Liver (tissue), 9 donors: ENCODE measurements around the gene CD300H. TPM values are rescaled to one million over a fixed set of nuclear protein-coding genes. Genes with fewer than 3 reads are reported as not detected.

Experiments
- DNase-seq: peaks from one replicate; pipeline ENCODE4 v3.0.0-alpha.2; 2017; ENCODE audit warnings: low spot score
- H3K27ac ChIP-seq, 2 donors: one replicate each; pipeline ENCODE4 v1.7.0; 2013; ENCODE audit warnings: inconsistent platforms in 2 of 2, low read length in 2 of 2, control low read depth in 1 of 2, low read depth in 1 of 2, mild to moderate bottlenecking in 1 of 2
- H3K27me3 ChIP-seq, 4 donors: one replicate each; pipeline versions ENCODE4 v1.6.1 to v1.7.0; 2013; ENCODE audit warnings: low read length in 3 of 4, inconsistent platforms in 1 of 4, mild to moderate bottlenecking in 1 of 4, moderate library complexity in 1 of 4; ENCODE audit not compliant: control insufficient read depth in 4 of 4, insufficient read depth in 4 of 4
- H3K36me3 ChIP-seq, 4 donors: one replicate each; pipeline versions ENCODE4 v1.6.1 to v1.7.0; 2013; ENCODE audit warnings: low read length in 3 of 4, mild to moderate bottlenecking in 3 of 4, low read depth in 1 of 4, moderate library complexity in 1 of 4; ENCODE audit not compliant: control insufficient read depth in 4 of 4, insufficient read depth in 3 of 4
- H3K4me1 ChIP-seq, 4 donors: one replicate each; pipeline versions ENCODE4 v1.6.1 to v1.7.0; 2013; ENCODE audit warnings: low read length in 3 of 4, mild to moderate bottlenecking in 3 of 4, moderate library complexity in 1 of 4; ENCODE audit not compliant: control insufficient read depth in 4 of 4, insufficient read depth in 4 of 4
- H3K4me3 ChIP-seq, 3 donors: one replicate each; pipeline versions ENCODE4 v1.6.1 to v1.7.0; 2013; ENCODE audit warnings: low read length in 3 of 3, control low read depth in 1 of 3, low read depth in 1 of 3, mild to moderate bottlenecking in 1 of 3
- H3K9ac ChIP-seq, 2 donors: one replicate each; pipeline ENCODE4 v1.7.0; 2013; ENCODE audit warnings: low read length in 2 of 2, mild to moderate bottlenecking in 2 of 2, moderate library complexity in 2 of 2, control low read depth in 1 of 2, low read depth in 1 of 2
- H3K9me3 ChIP-seq, 4 donors: one replicate each; pipeline versions ENCODE4 v1.6.1 to v1.7.0; 2013; ENCODE audit warnings: low read length in 3 of 4; ENCODE audit not compliant: control insufficient read depth in 4 of 4
- CTCF ChIP-seq: fragments of 150-350 bp; IDR thresholded peaks from 2 replicates; pipeline ENCODE4 v1.5.1; 2017; ENCODE audit warnings: improper control_type of control experiment, low read depth, low read length; ENCODE audit not compliant: missing input control
- EGR1 ChIP-seq, 2 donors: IDR thresholded peaks; 2 replicates each; pipeline ENCODE4 v1.6.1; 2016 to 2018; ENCODE audit warnings: antibody characterized with exemption in 2 of 2, low read depth in 2 of 2
- FOXA1 ChIP-seq: IDR thresholded peaks from 2 replicates; pipeline ENCODE4 v1.6.1; 2016; ENCODE audit warnings: antibody characterized with exemption
- FOXA2 ChIP-seq: IDR thresholded peaks from 2 replicates; pipeline ENCODE4 v1.6.1; 2016; ENCODE audit warnings: antibody characterized with exemption
- GABPA ChIP-seq, 2 donors: IDR thresholded peaks in 1 of 2; conservative IDR thresholded peaks in 1 of 2; 2 replicates each; pipeline ENCODE4 v1.6.1; 2016; ENCODE audit warnings: antibody characterized with exemption in 2 of 2, mild to moderate bottlenecking in 1 of 2, moderate library complexity in 1 of 2
- HNF4A ChIP-seq, 2 donors: conservative IDR thresholded peaks; 2 replicates each; pipeline ENCODE4 v1.6.1; 2016; ENCODE audit warnings: antibody characterized with exemption in 2 of 2, mild to moderate bottlenecking in 2 of 2
- HNF4G ChIP-seq: IDR thresholded peaks from 2 replicates; pipeline ENCODE4 v1.6.1; 2016; ENCODE audit warnings: antibody characterized with exemption
- JUND ChIP-seq, 2 donors: IDR thresholded peaks; 2 replicates each; pipeline ENCODE4 v1.6.1; 2016; ENCODE audit warnings: antibody characterized with exemption in 2 of 2
- MAX ChIP-seq: IDR thresholded peaks from 2 replicates; pipeline ENCODE4 v1.6.1; 2016; ENCODE audit warnings: antibody characterized with exemption
- NR2F2 ChIP-seq: IDR thresholded peaks from 2 replicates; pipeline ENCODE4 v1.6.1; 2016; ENCODE audit warnings: antibody characterized with exemption
- RAD21 ChIP-seq, 2 donors: IDR thresholded peaks; 2 replicates each; pipeline ENCODE4 v1.6.1; 2016; ENCODE audit warnings: antibody characterized with exemption in 2 of 2, mild to moderate bottlenecking in 2 of 2
- RXRA ChIP-seq, 2 donors: IDR thresholded peaks; 2 replicates each; pipeline ENCODE4 v1.6.1; 2017 to 2018; ENCODE audit warnings: antibody characterized with exemption in 2 of 2, mild to moderate bottlenecking in 1 of 2
- SP1 ChIP-seq: IDR thresholded peaks from 2 replicates; pipeline ENCODE4 v1.6.1; 2018; ENCODE audit warnings: antibody characterized with exemption, mild to moderate bottlenecking
- TAF1 ChIP-seq: conservative IDR thresholded peaks from 2 replicates; pipeline ENCODE4 v1.6.1; 2016; ENCODE audit warnings: antibody characterized with exemption, mild to moderate bottlenecking
- YY1 ChIP-seq: IDR thresholded peaks from 2 replicates; pipeline ENCODE4 v1.6.1; 2016; ENCODE audit warnings: antibody characterized with exemption, mild to moderate bottlenecking
- ZBTB33 ChIP-seq: IDR thresholded peaks from 2 replicates; pipeline ENCODE4 v1.6.1; 2016; ENCODE audit warnings: antibody characterized with exemption
- WGBS: extraction: QIAGEN DNeasy Blood & Tissue Kit; methylation state at CpG from one replicate; pipeline ENCODE4 v1.1.7; 2013; 5-methylcytosine and 5-hydroxymethylcytosine counted together
- polyA plus RNA-seq, 2 donors: library from polyadenylated mRNA; stranded (reverse) in 1 of 2; unstranded in 1 of 2; fragments of 200-250 nt in 1 of 2; fragments of >200 nt in 1 of 2; fragmentation: Nextera tagmentation in 1 of 2; extraction: Ambion mirVana in 1 of 2; gene quantifications; one replicate each; pipeline versions ENCODE4 v1.2.1 to v1.2.3, GENCODE V29; 2013 to 2015
- total RNA-seq, 2 donors: library from RNA; depleted of rRNA; stranded (reverse); fragments of >200 nt; gene quantifications; one replicate each; pipeline ENCODE4 v1.2.3, GENCODE V29; 2014
- TF ChIP-seq, protein P1 (sequence below): IDR thresholded peaks from 2 replicates; pipeline ENCODE4 v1.6.1; 2016; ENCODE audit warnings: antibody characterized with exemption, mild to moderate bottlenecking
- TF ChIP-seq, protein P2 (sequence below): IDR thresholded peaks from 2 replicates; pipeline ENCODE4 v1.6.1; 2016; ENCODE audit warnings: antibody characterized with exemption
- donor health status: healthy.
- donor health status: healthy.
- donor health status: healthy.
- donor health status: healthy.
- donor health status: healthy.

Gene CD300H
- total and polyA plus RNA-seq, 4 donors, result 0.47 TPM; not detected in 3

DNA sequence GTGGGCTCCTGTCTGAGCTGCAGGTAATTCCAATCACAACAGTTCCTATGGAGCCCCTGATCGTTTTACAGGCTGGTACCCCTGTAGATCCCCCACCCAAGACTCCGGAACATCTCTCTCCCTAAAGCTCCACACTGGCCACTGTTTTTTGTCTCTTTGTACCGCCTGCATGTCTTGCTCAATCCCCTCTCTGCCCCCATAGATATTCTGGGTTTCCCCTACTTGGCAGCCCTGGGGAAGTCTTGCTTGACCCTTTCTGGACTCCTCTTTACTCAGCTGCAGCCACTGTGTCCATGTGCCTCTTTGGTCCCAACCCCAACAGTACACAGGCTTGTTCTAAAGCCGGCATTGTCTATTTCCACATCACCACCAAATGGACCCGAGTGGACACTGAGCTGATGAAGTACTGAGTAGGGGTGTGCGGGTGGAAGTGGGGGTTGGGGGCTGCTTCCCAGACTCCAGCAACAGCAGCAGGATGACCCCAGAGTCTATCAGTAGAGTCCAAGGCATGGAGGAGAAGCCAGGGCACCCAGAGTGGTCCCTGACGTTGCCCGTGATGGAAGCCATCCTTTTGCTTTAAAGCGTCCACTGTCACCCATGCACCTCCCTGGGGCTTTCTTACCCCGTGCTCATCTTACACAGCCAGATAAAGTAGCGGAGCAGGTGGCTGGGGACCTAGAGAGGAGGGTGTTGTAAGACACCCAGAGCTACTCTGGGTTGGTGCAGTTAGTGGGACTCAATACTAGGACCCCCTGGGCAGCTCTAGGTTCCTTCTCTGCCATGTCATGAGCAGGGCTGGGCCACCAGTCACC, 42.5 kb downstream of the CD300H start:
- H3K27ac ChIP-seq, result no peak overlapping the region
- WGBS, result 78% methylated on average over 11 of the region's 11 CpGs
- H3K4me3 ChIP-seq, result no peak overlapping the region
- H3K9ac ChIP-seq, result no peak overlapping the region
- peak; percentile 19 for DNase-seq
- no peaks in the 10 kb centered on the region for H3K9me3 ChIP-seq
- H3K4me1 ChIP-seq, result no peaks in the 10 kb centered on the region
- H3K36me3 ChIP-seq, result no peaks in the 10 kb centered on the region
- TF ChIP-seq NR2F2 (no peak), JUND (IDR thresholded peaks at IDR 0.05) (no peak), TAF1 (no peak), CTCF (no peak), HNF4G (no peak), RAD21 (IDR thresholded peaks at IDR 0.05) (no peak), FOXA1 (no peak), MAX (no peak), ZBTB33 (no peak), YY1 (no peak), GABPA (IDR thresholded peaks at IDR 0.05 in 1 of 2, conservative IDR thresholded peaks at IDR 0.05 in 1 of 2) (no peak), RXRA (IDR thresholded peaks at IDR 0.05) (no peak), FOXA2 (no peak), HNF4A (conservative IDR thresholded peaks at IDR 0.05) (no peak), EGR1 (IDR thresholded peaks at IDR 0.05; ENCODE audit: low read depth in 2 of 2) (no peak), SP1 (no peak)
- TF ChIP-seq, protein P1, sequence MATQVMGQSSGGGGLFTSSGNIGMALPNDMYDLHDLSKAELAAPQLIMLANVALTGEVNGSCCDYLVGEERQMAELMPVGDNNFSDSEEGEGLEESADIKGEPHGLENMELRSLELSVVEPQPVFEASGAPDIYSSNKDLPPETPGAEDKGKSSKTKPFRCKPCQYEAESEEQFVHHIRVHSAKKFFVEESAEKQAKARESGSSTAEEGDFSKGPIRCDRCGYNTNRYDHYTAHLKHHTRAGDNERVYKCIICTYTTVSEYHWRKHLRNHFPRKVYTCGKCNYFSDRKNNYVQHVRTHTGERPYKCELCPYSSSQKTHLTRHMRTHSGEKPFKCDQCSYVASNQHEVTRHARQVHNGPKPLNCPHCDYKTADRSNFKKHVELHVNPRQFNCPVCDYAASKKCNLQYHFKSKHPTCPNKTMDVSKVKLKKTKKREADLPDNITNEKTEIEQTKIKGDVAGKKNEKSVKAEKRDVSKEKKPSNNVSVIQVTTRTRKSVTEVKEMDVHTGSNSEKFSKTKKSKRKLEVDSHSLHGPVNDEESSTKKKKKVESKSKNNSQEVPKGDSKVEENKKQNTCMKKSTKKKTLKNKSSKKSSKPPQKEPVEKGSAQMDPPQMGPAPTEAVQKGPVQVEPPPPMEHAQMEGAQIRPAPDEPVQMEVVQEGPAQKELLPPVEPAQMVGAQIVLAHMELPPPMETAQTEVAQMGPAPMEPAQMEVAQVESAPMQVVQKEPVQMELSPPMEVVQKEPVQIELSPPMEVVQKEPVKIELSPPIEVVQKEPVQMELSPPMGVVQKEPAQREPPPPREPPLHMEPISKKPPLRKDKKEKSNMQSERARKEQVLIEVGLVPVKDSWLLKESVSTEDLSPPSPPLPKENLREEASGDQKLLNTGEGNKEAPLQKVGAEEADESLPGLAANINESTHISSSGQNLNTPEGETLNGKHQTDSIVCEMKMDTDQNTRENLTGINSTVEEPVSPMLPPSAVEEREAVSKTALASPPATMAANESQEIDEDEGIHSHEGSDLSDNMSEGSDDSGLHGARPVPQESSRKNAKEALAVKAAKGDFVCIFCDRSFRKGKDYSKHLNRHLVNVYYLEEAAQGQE, result no peak
- TF ChIP-seq, protein P2, sequence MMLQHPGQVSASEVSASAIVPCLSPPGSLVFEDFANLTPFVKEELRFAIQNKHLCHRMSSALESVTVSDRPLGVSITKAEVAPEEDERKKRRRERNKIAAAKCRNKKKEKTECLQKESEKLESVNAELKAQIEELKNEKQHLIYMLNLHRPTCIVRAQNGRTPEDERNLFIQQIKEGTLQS, result no peak
- H3K27me3 ChIP-seq, result peaks cover 0 to 3% (median 0%) of the 10 kb centered on the region in 4 donors
